IPS DF 6.9 (cell line): Measurements from ENCODE around the gene DSTYK.
"Not testable (repeated sequence)": the region's sequence is repeated elsewhere in the genome, so short reads cannot be mapped to it uniquely, and the experiment has no call there.

Source experiments
- DNase-seq: peaks from one replicate; pipeline ENCODE4 v3.0.0-alpha.2; 2013; ENCODE audit warnings: low read depth, low spot score
- H3K27ac ChIP-seq: one replicate; pipeline ENCODE4 v1.5.1; 2013; ENCODE audit warnings: low read length, control low read depth
- H3K27me3 ChIP-seq: 2 replicates; pipeline ENCODE4 v1.6.1; 2013; ENCODE audit warnings: mild to moderate bottlenecking, low read length; ENCODE audit not compliant: control insufficient read depth, insufficient read depth
- H3K36me3 ChIP-seq: 2 replicates; pipeline ENCODE4 v1.6.1; 2013; ENCODE audit warnings: low read length; ENCODE audit not compliant: control insufficient read depth, insufficient read depth
- H3K4me1 ChIP-seq: 2 replicates; pipeline ENCODE4 v1.6.1; 2013; ENCODE audit warnings: low read length; ENCODE audit not compliant: control insufficient read depth, insufficient read depth
- H3K4me3 ChIP-seq: 2 replicates; pipeline ENCODE4 v1.5.1; 2013; ENCODE audit warnings: mild to moderate bottlenecking, low read length
- H3K9me3 ChIP-seq: 2 replicates; pipeline ENCODE4 v1.6.1; 2013; ENCODE audit warnings: low read length, inconsistent platforms; ENCODE audit not compliant: control insufficient read depth, insufficient read depth
- WGBS: extraction: QIAGEN DNeasy Blood & Tissue Kit; methylation state at CpG from one replicate; pipeline ENCODE4 v1.1.7; 2013; ENCODE audit warnings: mixed read lengths, missing lambda C conversion rate; ENCODE audit not compliant: insufficient read length, insufficient coverage; 5-methylcytosine and 5-hydroxymethylcytosine counted together

Gene DSTYK

DNA sequence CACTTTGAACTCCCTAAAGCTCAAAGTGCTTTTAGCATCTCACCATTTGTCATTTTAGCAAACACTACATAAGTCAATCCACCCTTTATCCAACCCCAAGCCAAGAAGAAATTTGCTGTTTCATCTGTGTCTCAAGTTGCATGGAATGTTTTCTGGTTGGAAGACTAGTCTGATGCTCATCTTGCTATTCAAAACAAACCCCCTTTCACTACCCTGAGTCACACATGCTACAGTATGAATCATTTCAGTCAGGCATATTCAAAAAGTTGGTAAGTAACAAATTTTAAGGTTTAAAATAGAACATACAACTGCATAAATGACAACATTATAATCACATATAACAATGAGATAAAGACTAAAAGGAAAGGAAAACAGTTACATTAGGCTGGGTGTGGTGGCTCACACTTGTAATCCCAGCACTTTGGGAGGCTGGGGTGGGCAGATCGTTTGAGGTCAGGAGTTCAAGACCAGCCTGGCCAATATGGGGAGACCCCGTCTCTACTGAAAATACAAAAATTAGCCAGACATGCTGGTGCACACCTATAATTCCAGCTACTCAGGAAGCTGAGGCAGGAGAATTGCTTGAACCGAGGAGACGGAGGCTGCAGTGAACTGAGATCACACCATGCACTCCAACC is 38.7 kb downstream of the DSTYK start:
- no peak overlapping the region for H3K27ac ChIP-seq
- WGBS = no CpG with 5 or more reads among the region's 4 CpGs
- no peaks in the 10 kb centered on the region for H3K4me1 ChIP-seq

DNA sequence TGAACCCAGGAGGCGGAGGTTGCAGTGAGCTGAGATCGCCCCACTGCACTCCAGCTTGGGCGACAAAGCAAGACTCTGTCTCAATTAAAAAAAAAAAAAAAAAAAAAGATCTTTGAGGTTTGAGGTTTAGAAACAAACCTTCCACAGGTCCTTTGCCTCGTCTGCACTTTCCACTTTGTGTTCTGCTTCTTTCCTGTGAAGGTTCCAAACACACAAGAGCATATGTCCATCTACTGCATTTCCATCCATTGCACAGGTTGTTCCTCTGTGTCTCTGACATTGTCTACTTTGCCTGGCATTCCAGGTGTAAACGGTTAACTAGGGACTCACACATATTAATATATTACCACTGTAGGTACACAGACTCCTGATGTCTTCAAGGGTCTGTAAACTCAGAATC is 40.1 kb downstream of the DSTYK start:
- Histone ChIP-seq H3K27ac (no peak overlapping the region), H3K27me3 (no peaks in the 10 kb centered on the region), H3K4me3 (no peak overlapping the region), H3K4me1 (no peaks in the 10 kb centered on the region), H3K9me3 (no peaks in the 10 kb centered on the region), H3K36me3 (no peaks in the 10 kb centered on the region; the same call in 1 of the 2 replicates)
- DNase-seq = no peak
- WGBS = no CpG with 5 or more reads among the region's 5 CpGs

More for the DNA sequence above, 38.7 kb downstream of the DSTYK start:
- Histone ChIP-seq H3K4me3 (no peak overlapping the region), H3K9me3 (no peaks in the 10 kb centered on the region), H3K36me3 (no peaks in the 10 kb centered on the region; the same call in 1 of the 2 replicates), H3K27me3 (no peaks in the 10 kb centered on the region)
- no peak for DNase-seq

DNA sequence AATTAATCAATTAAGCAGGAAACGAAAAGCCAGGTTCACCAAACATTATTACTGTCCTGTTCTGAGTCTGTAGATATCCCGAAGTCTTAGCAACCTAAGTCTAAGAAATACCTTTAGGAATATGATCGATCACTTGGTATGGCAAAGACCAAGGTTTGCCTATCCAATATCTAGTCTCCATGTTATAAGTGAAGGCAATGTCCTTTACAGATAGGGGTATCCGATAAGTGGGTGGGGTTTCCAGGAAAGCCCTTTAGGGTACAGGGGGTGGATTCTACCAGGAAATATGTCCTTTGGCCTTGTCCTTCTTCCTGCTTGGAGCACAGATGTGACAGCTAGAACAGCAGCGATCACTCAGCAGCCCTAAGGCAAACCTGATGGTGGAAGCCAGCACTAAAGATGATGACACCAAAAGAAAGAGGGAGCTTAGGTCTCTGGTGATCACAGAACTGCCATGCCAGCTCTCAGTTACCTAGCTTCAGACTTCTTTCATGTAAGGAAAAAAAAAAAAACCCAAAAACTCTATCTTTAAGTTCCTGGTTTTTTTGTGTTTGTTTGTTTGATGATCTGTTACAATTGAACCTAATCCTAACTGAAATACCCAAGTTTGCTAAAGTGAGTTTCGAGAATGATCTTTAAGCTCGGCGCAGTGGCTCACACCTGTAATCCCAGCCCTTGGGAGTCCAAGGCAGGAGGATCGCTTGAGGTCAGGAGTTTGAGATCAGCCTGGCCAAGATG is 40.8 kb downstream of the DSTYK start:
- H3K36me3 ChIP-seq = no peaks in the 10 kb centered on the region; the same call in 1 of the 2 replicates
- no peaks in the 10 kb centered on the region for H3K9me3 ChIP-seq
- no CpG with 5 or more reads among the region's 9 CpGs for WGBS
- H3K27ac ChIP-seq = no peak overlapping the region
- H3K4me3 ChIP-seq = no peak overlapping the region
- DNase-seq = no peak
- H3K27me3 ChIP-seq = no peaks in the 10 kb centered on the region
- H3K4me1 ChIP-seq = no peaks in the 10 kb centered on the region

- no peak overlapping the region for H3K27ac ChIP-seq
- H3K4me3 ChIP-seq = no peak overlapping the region
- H3K27me3 ChIP-seq = no peaks in the 10 kb centered on the region
- H3K4me1 ChIP-seq = no peaks in the 10 kb centered on the region
- H3K9me3 ChIP-seq = no peaks in the 10 kb centered on the region
- no peaks in the 10 kb centered on the region; the same call in 1 of the 2 replicates for H3K36me3 ChIP-seq
- no peak for DNase-seq
- no CpG with 5 or more reads among the region's 10 CpGs for WGBS
Observed at GRCh38 chr1:205169248-205169647, 42.3 kb downstream of the DSTYK start.

- H3K27me3 ChIP-seq = no peaks in the 10 kb centered on the region
- H3K27ac ChIP-seq = no peak overlapping the region
- no peaks in the 10 kb centered on the region; the same call in 1 of the 2 replicates for H3K36me3 ChIP-seq
- WGBS = no CpG with 5 or more reads among the region's 1 CpG
- no peaks in the 10 kb centered on the region for H3K9me3 ChIP-seq
- H3K4me1 ChIP-seq = no peaks in the 10 kb centered on the region
- H3K4me3 ChIP-seq = no peak overlapping the region
- no peak for DNase-seq
Observed at GRCh38 chr1:205168291-205168690, 43.2 kb downstream of the DSTYK start.

- Histone ChIP-seq H3K4me3 (no peak overlapping the region), H3K36me3 (peaks cover 13% of the 10 kb centered on the region; the same call in 1 of the 2 replicates), H3K27me3 (no peaks in the 10 kb centered on the region), H3K4me1 (no peaks in the 10 kb centered on the region), H3K9me3 (no peaks in the 10 kb centered on the region), H3K27ac (no peak overlapping the region)
- WGBS = no CpG with 5 or more reads among the region's 1 CpG
- no peak for DNase-seq
Observed at GRCh38 chr1:205162301-205162700, 49.2 kb downstream of the DSTYK start.

DNA sequence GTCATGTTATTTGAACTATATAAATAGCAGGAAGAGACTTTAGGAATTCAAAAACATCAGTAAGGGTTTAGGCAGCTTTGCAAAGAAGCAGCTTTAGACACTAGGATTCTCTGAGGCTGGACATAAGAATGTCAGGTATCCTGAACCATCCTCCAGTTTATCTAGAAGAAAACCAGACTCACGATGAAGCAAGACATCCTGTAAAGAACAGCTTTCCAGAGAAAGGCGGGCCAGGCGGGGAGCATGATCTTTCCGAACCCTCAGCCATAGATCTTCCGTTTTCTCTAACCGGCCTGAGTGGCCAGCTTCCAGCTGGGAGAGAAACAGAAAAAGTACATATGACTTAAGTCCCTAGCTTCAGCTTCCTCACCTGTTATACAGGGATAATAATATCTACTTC is 50.4 kb downstream of the DSTYK start:
- Histone ChIP-seq H3K36me3 (peaks cover 23% of the 10 kb centered on the region; the same call in 1 of the 2 replicates), H3K9me3 (no peaks in the 10 kb centered on the region), H3K27me3 (no peaks in the 10 kb centered on the region), H3K27ac (no peak overlapping the region), H3K4me1 (no peaks in the 10 kb centered on the region), H3K4me3 (no peak overlapping the region)
- WGBS = no CpG with 5 or more reads among the region's 6 CpGs
- no peak for DNase-seq

GRCh38 chr1:205158048-205158616 is 53.4 kb downstream of the DSTYK start:
- H3K9me3 ChIP-seq = no peaks in the 10 kb centered on the region
- no CpG with 5 or more reads among the region's 2 CpGs for WGBS
- H3K4me3 ChIP-seq = no peak overlapping the region
- peaks cover 28% of the 10 kb centered on the region; the same call in 1 of the 2 replicates for H3K36me3 ChIP-seq
- H3K4me1 ChIP-seq = no peaks in the 10 kb centered on the region
- DNase-seq = no peak
- H3K27me3 ChIP-seq = no peaks in the 10 kb centered on the region
- H3K27ac ChIP-seq = no peak overlapping the region

DNA sequence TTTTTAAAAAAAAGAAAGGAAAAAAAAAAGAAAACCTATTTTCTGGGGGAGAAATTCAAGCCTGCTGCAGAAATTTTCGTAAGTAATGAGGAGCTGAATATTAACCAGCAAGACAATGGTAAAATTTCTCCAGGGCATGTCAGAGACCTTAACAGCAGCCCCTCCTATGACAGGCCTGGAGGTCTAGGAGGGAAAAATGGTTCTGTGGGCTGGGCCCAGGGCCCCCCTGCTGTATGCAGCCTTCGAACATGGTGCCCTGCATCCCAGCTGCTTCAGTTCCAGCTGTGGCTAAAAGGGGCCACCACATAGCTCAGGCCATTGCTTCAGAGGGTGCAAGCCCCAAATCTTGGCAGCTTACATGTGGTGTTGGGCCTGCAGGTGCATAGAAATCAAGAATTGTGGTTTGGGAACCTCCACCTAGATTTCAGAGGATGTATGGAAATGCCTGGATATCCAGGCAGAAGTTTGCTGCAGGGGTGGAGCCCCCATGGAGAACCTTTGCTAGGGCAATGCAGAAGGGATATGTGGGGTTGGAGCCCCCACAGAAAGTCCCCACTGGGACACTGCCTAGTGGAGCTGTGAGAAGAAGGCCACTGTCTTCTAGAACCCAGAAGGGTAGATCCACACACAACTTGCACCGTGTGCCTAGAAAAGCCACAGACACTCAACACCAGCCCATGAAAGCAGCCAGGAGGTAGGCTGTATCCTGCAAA is 55.7 kb downstream of the DSTYK start:
- not testable (repeated sequence) for H3K4me1 ChIP-seq, DNase-seq, H3K9me3 ChIP-seq, H3K4me3 ChIP-seq, H3K27ac ChIP-seq, H3K27me3 ChIP-seq
- whole genome bisulfite sequencing = no CpG with 5 or more reads among the region's 3 CpGs
- H3K36me3 ChIP-seq = peaks cover 21% of the 10 kb centered on the region; the same call in 1 of the 2 replicates

- WGBS = no CpG with 5 or more reads among the region's 4 CpGs
- H3K27ac ChIP-seq = no peak overlapping the region
- peaks cover 15% of the 10 kb centered on the region; the same call in 1 of the 2 replicates for H3K36me3 ChIP-seq
- DNase-seq = no peak
- no peaks in the 10 kb centered on the region for H3K9me3 ChIP-seq
- no peaks in the 10 kb centered on the region for H3K27me3 ChIP-seq
- no peaks in the 10 kb centered on the region for H3K4me1 ChIP-seq
- no peak overlapping the region for H3K4me3 ChIP-seq
Observed at GRCh38 chr1:205152505-205152904, 59.0 kb downstream of the DSTYK start.
